SU-DHL-6 (cell line): ENCODE results near the gene SOX10.
"Not testable (repeated sequence)": the region's sequence is repeated elsewhere in the genome, so short reads cannot be mapped to it uniquely, and the experiment has no call there.

Experiments used
- H2AFZ ChIP-seq: fragments of 200-600 bp; sonication (generic); 2 replicates; pipeline ENCODE4 v1.6.1; 2014; ENCODE audit warnings: low read depth, mild to moderate bottlenecking, moderate library complexity, mixed read lengths, antibody characterized with exemption, low read length; ENCODE audit not compliant: severe bottlenecking
- H3F3A ChIP-seq: fragments of 200-600 bp; shearing (Covaris generic); 2 replicates; pipeline ENCODE4 v1.6.0; 2016; ENCODE audit warnings: antibody characterized with exemption, mild to moderate bottlenecking; ENCODE audit not compliant: insufficient read depth
- H3K27ac ChIP-seq: fragments of 200-600 bp; sonication (generic); 2 replicates; pipeline ENCODE4 v1.5.1; 2016; ENCODE audit warnings: low read depth, mild to moderate bottlenecking, low read length, moderate library complexity, mixed read lengths
- H3K27me3 ChIP-seq: fragments of 200-600 bp; sonication (generic), shearing (Covaris generic); 2 replicates; pipeline ENCODE4 v1.6.0; 2014; ENCODE audit warnings: mild to moderate bottlenecking, low read length
- H3K36me3 ChIP-seq: fragments of 200-600 bp; sonication (generic); 2 replicates; pipeline ENCODE4 v1.6.1; 2014; ENCODE audit warnings: mild to moderate bottlenecking, low read length, mixed read lengths
- H3K4me2 ChIP-seq: fragments of 300-600, 200-600 bp; shearing (Covaris generic), sonication (generic); 2 replicates; pipeline ENCODE4 v1.6.0; 2014; ENCODE audit warnings: low read length, low read depth, mild to moderate bottlenecking; ENCODE audit not compliant: poor library complexity, severe bottlenecking
- H3K4me3 ChIP-seq: fragments of 200-600 bp; sonication (generic); 2 replicates; pipeline ENCODE4 v1.5.1; 2014; ENCODE audit warnings: antibody characterized with exemption, low read length, mild to moderate bottlenecking, mixed read lengths; ENCODE audit not compliant: insufficient read depth, poor library complexity, severe bottlenecking
- H3K79me2 ChIP-seq: fragments of 200-600 bp; sonication (generic); 2 replicates; pipeline ENCODE4 v1.6.1; 2014; ENCODE audit warnings: mild to moderate bottlenecking, low read length, moderate library complexity; ENCODE audit not compliant: insufficient read depth
- H3K9ac ChIP-seq: fragments of 200-600 bp; sonication (generic); 2 replicates; pipeline ENCODE4 v1.7.0; 2014; ENCODE audit warnings: mild to moderate bottlenecking, low read length
- H3K9me2 ChIP-seq: fragments of 200-600 bp; sonication (generic); replicated peaks from 2 replicates; pipeline ENCODE4 v1.6.1; 2014; ENCODE audit warnings: low read length; ENCODE audit not compliant: insufficient read depth
- H3K9me3 ChIP-seq: fragments of 200-600 bp; sonication (generic); 2 replicates; pipeline ENCODE4 v1.6.1; 2014; ENCODE audit warnings: low read length, mixed read lengths; ENCODE audit not compliant: insufficient read depth
- H4K20me1 ChIP-seq: fragments of 200-600 bp; sonication (generic); 2 replicates; pipeline ENCODE4 v1.6.1; 2014; ENCODE audit warnings: low read depth, mild to moderate bottlenecking, antibody characterized with exemption, low read length, moderate library complexity, mixed read lengths
- EZH2phosphoT487 ChIP-seq: fragments of 200-600 bp; sonication (generic), shearing (Covaris generic); conservative IDR thresholded peaks from 2 replicates; pipeline ENCODE4 v1.6.1; 2018; ENCODE audit warnings: mild to moderate bottlenecking, antibody characterized with exemption, low read length, moderate library complexity, mixed read lengths
- TF ChIP-seq, protein P1 (sequence below): fragments of 200-600 bp; sonication (generic); IDR thresholded peaks from one replicate; pipeline ENCODE4 v1.5.1; 2017; ENCODE audit warnings: antibody characterized with exemption, mild to moderate bottlenecking, low read length, moderate library complexity; ENCODE audit not compliant: insufficient read depth, poor library complexity, severe bottlenecking

The SOX10 gene

DNA sequence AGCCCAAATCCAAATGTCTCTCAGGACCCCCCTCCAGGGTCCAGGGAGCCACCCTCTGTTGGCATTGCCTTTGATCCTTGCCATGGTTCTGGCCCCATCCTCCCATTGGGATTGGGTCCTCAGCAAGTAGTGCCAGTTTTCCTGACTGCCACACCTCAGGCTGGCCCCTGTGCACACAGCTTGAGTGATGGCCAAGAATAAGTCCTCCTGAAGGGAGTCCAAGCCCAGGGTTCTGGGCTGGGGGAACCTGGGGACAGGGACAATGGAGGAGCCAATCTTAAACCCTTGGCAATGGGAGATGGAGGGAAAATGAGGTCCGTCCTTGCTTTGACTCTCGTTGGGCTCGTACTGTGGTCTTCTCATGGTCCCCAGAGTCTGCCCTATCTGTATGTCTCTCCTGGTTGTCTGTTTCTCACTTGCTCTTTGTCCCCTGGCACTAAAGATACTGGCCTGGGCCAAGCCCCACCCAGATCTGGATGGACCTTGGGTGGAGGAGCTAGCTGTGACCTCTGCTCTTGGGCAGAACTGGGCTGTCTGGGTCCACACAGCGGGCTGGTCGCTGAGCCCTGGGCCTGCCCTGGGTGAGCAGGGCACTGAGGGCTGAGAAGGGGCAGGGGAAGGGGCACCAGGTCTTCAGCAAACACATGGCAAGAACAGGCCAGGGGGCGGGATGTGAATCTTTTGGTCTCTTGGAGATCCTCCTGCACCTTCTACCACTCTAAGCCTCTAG is 2.9 kb downstream of the SOX10 start:
- TF ChIP-seq, protein P1, sequence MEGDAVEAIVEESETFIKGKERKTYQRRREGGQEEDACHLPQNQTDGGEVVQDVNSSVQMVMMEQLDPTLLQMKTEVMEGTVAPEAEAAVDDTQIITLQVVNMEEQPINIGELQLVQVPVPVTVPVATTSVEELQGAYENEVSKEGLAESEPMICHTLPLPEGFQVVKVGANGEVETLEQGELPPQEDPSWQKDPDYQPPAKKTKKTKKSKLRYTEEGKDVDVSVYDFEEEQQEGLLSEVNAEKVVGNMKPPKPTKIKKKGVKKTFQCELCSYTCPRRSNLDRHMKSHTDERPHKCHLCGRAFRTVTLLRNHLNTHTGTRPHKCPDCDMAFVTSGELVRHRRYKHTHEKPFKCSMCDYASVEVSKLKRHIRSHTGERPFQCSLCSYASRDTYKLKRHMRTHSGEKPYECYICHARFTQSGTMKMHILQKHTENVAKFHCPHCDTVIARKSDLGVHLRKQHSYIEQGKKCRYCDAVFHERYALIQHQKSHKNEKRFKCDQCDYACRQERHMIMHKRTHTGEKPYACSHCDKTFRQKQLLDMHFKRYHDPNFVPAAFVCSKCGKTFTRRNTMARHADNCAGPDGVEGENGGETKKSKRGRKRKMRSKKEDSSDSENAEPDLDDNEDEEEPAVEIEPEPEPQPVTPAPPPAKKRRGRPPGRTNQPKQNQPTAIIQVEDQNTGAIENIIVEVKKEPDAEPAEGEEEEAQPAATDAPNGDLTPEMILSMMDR = no peak
- no peak for TF ChIP-seq EZH2phosphoT487
- Histone ChIP-seq H4K20me1 (no peaks in the 10 kb centered on the region), H3K27ac (no peak overlapping the region), H3K36me3 (no peaks in the 10 kb centered on the region), H3K4me3 (no peak overlapping the region), H3K9me2 (no peaks in the 10 kb centered on the region), H3K79me2 (no peaks in the 10 kb centered on the region), H3K9me3 (no peaks in the 10 kb centered on the region), H3F3A (no peaks in the 10 kb centered on the region), H3K9ac (no peak overlapping the region), H2AFZ (no peak overlapping the region), H3K4me2 (no peak overlapping the region), H3K27me3 (no peaks in the 10 kb centered on the region)

DNA sequence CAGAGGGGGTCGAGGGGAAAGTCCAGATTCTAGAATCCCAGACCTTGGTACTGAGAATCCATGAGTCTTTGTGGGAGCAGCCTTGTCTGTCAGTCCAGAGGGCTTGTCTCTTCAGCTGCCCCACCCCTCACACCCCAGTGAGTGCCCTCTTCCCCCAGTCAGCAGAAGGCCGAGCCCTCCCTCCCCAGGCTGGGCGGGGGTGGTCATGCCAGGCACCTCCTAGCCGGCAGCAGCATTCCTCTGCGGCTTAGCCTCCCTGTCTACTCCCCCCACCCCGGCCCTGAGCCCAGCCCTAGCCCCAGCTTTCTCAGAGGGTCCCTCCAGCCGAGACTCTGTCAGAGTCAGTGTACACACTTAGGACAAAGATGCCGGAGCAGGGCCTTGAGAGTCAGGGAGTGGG is 4.6 kb downstream of the SOX10 start:
- Histone ChIP-seq H4K20me1 (no peaks in the 10 kb centered on the region), H3K4me2 (no peak overlapping the region), H3K36me3 (no peaks in the 10 kb centered on the region), H3K27ac (no peak overlapping the region), H3F3A (no peaks in the 10 kb centered on the region), H3K9ac (no peak overlapping the region), H3K79me2 (no peaks in the 10 kb centered on the region), H3K9me2 (no peaks in the 10 kb centered on the region), H3K9me3 (no peaks in the 10 kb centered on the region), H3K4me3 (no peak overlapping the region), H2AFZ (no peak overlapping the region), H3K27me3 (no peaks in the 10 kb centered on the region)
- TF ChIP-seq EZH2phosphoT487 = no peak
- TF ChIP-seq, protein P1 = no peak

DNA sequence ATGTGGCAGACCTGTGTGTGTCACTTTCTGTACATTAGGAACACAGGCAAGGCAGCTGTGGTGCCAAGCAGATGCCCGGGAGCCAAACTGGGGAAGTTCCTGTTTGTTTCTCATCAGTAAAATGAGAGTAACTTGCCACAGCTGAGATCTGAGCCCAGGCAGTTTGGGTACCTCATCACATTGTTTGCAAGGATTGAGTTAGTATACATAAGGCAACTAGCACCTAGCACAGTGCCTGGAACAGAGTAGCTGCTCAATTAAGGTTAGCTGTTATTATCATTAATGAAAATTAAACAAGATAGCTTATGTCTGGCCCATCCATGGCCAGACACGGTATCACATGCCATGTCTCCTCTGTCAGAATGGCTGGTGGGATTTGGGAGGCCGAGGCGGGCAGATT is 7.8 kb downstream of the SOX10 start:
- Histone ChIP-seq H2AFZ (no peak overlapping the region), H3K4me2 (no peak overlapping the region), H3K79me2 (no peaks in the 10 kb centered on the region), H3K9ac (no peak overlapping the region), H3F3A (no peaks in the 10 kb centered on the region), H3K4me3 (no peak overlapping the region), H3K9me3 (no peaks in the 10 kb centered on the region), H3K9me2 (no peaks in the 10 kb centered on the region), H3K36me3 (no peaks in the 10 kb centered on the region), H4K20me1 (no peaks in the 10 kb centered on the region), H3K27ac (no peak overlapping the region), H3K27me3 (no peaks in the 10 kb centered on the region)
- no peak for TF ChIP-seq EZH2phosphoT487
- TF ChIP-seq, protein P1 = no peak

DNA sequence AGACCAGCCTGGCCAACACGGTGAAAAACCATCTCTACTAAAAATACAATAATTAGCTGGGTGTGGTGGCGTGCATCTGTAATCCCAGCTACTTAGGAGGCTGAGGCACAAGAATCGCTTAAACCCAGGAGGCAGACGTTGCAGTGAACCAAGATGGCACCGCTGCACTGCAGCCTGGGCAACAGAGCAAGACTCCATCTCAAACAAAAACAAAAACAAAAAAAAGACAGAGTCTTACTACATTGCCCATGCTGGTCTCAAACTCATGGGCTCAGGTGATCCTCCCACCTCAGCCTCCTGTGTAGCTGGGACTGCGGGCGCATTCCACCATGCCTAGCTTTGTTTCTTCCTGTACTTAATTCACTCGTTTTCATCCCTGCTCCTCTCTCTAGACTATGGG is 8.3 kb downstream of the SOX10 start:
- H3K9ac ChIP-seq, H3K27ac ChIP-seq, H3K9me2 ChIP-seq, H3K4me3 ChIP-seq, H4K20me1 ChIP-seq, H3K4me2 ChIP-seq, H3K27me3 ChIP-seq, H3K36me3 ChIP-seq, H3K9me3 ChIP-seq, H2AFZ ChIP-seq, H3K79me2 ChIP-seq, H3F3A ChIP-seq: not testable (repeated sequence)
